Measurements from ENCODE around the gene DCPS. TPM values are rescaled to one million over a fixed set of nuclear protein-coding genes. Genes with fewer than 3 reads are reported as not detected.

The DCPS gene
- total RNA-seq, 1 experiment from 2014 or later, result 26.2 TPM

DNA sequence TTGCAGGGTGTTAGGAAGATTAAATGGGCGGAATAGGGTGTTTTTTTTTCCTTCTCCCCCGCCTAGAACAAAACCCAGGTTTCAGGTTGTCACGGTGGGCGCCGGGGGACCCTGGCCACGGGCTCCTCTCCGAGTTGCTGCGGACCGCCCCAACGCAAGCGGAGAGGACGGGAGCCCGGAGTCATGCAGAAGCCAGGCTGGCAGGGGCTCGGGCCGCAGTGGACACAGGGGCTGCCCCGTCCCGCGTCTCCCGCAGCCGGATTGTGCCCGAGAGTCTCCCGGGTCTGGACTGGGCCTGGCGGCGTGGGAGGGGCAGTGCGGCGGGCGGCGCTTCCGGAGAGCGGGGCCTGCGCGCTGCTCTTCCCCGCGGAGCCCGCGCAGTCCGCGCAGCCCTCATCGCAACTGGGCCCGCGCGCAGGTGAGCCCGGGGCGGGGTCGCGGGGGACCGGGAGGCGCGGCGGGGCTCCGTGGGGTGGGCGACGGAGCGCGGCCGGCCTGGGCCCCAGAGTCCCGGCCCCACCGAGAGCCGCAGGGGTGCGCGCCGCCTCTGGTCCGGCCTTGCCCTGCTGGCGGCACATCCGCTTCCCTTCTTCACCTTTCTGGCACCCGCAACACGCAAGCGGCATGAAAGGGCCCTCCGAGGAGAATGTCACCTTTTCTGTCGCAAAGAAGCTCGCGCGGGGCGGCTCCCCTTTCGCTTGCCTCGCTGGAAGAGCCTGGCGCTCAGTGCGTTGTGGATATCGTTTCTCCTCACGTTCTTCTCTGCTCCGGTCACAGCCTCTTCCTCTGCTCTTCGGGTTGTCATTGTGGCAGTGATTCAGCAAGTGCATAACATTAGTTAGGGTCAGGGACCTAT, 20.9 kb upstream of the DCPS start, which contains the start of gene TIRAP (continued):
- TF ChIP-seq, protein P1, sequence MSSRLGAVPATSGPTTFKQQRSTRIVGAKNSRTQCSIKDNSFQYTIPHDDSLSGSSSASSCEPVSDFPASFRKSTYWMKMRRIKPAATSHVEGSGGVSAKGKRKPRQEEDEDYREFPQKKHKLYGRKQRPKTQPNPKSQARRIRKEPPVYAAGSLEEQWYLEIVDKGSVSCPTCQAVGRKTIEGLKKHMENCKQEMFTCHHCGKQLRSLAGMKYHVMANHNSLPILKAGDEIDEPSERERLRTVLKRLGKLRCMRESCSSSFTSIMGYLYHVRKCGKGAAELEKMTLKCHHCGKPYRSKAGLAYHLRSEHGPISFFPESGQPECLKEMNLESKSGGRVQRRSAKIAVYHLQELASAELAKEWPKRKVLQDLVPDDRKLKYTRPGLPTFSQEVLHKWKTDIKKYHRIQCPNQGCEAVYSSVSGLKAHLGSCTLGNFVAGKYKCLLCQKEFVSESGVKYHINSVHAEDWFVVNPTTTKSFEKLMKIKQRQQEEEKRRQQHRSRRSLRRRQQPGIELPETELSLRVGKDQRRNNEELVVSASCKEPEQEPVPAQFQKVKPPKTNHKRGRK (CRISPR knock-in tag; IDR thresholded peaks at IDR 0.05; ENCODE audit: borderline replicate concordance), result no peak
- TF ChIP-seq GTF2I (CRISPR knock-in tag; conservative IDR thresholded peaks at IDR 0.05), result no peak
- no peak for TF ChIP-seq PRDM15 (CRISPR knock-in tag; IDR thresholded peaks at IDR 0.05)
- TF ChIP-seq GABPB1 (CRISPR knock-in tag; IDR thresholded peaks at IDR 0.05), result 0 out of 2 replicates have a peak, but pooled peaks have one; percentile 5
- 0 out of 2 replicates have a peak, but pooled peaks have one; percentile 27 for TF ChIP-seq ZNF425 (CRISPR knock-in tag; conservative IDR thresholded peaks at IDR 0.05)
- TF ChIP-seq, protein P2, sequence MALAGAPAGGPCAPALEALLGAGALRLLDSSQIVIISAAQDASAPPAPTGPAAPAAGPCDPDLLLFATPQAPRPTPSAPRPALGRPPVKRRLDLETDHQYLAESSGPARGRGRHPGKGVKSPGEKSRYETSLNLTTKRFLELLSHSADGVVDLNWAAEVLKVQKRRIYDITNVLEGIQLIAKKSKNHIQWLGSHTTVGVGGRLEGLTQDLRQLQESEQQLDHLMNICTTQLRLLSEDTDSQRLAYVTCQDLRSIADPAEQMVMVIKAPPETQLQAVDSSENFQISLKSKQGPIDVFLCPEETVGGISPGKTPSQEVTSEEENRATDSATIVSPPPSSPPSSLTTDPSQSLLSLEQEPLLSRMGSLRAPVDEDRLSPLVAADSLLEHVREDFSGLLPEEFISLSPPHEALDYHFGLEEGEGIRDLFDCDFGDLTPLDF (CRISPR knock-in tag; IDR thresholded peaks at IDR 0.05), result no peak

GRCh38 chr11:126284829-126285228, 19.0 kb upstream of the DCPS start:
- TF ChIP-seq, protein P3, sequence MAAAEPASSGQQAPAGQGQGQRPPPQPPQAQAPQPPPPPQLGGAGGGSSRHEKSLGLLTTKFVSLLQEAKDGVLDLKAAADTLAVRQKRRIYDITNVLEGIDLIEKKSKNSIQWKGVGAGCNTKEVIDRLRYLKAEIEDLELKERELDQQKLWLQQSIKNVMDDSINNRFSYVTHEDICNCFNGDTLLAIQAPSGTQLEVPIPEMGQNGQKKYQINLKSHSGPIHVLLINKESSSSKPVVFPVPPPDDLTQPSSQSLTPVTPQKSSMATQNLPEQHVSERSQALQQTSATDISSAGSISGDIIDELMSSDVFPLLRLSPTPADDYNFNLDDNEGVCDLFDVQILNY (CRISPR knock-in tag; IDR thresholded peaks at IDR 0.05), result no peak
- TF ChIP-seq ATF1 (CRISPR knock-in tag; IDR thresholded peaks at IDR 0.05) (no peak), ZNF232 (CRISPR knock-in tag; IDR thresholded peaks at IDR 0.05) (no peak), TEAD4 (CRISPR knock-in tag; IDR thresholded peaks at IDR 0.05) (no peak), MLX (CRISPR knock-in tag; IDR thresholded peaks at IDR 0.05) (no peak), ZNF121 (CRISPR knock-in tag; IDR thresholded peaks at IDR 0.05) (no peak), ZNF671 (CRISPR knock-in tag; IDR thresholded peaks at IDR 0.05) (no peak)
- TF ChIP-seq, protein P4, sequence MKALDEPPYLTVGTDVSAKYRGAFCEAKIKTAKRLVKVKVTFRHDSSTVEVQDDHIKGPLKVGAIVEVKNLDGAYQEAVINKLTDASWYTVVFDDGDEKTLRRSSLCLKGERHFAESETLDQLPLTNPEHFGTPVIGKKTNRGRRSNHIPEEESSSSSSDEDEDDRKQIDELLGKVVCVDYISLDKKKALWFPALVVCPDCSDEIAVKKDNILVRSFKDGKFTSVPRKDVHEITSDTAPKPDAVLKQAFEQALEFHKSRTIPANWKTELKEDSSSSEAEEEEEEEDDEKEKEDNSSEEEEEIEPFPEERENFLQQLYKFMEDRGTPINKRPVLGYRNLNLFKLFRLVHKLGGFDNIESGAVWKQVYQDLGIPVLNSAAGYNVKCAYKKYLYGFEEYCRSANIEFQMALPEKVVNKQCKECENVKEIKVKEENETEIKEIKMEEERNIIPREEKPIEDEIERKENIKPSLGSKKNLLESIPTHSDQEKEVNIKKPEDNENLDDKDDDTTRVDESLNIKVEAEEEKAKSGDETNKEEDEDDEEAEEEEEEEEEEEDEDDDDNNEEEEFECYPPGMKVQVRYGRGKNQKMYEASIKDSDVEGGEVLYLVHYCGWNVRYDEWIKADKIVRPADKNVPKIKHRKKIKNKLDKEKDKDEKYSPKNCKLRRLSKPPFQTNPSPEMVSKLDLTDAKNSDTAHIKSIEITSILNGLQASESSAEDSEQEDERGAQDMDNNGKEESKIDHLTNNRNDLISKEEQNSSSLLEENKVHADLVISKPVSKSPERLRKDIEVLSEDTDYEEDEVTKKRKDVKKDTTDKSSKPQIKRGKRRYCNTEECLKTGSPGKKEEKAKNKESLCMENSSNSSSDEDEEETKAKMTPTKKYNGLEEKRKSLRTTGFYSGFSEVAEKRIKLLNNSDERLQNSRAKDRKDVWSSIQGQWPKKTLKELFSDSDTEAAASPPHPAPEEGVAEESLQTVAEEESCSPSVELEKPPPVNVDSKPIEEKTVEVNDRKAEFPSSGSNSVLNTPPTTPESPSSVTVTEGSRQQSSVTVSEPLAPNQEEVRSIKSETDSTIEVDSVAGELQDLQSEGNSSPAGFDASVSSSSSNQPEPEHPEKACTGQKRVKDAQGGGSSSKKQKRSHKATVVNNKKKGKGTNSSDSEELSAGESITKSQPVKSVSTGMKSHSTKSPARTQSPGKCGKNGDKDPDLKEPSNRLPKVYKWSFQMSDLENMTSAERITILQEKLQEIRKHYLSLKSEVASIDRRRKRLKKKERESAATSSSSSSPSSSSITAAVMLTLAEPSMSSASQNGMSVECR (CRISPR knock-in tag; IDR thresholded peaks at IDR 0.05; ENCODE audit: borderline replicate concordance), result no peak
- TF ChIP-seq, protein P5, sequence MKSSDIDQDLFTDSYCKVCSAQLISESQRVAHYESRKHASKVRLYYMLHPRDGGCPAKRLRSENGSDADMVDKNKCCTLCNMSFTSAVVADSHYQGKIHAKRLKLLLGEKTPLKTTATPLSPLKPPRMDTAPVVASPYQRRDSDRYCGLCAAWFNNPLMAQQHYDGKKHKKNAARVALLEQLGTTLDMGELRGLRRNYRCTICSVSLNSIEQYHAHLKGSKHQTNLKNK (CRISPR knock-in tag; IDR thresholded peaks at IDR 0.05), result no peak
- no peak for DNase-seq (ENCODE audit: low spot score)
- H3K4me3 Mint-ChIP-seq, result no peak overlapping the region
- CTCF ChIA-PET, result no interaction called here
- POLR2A ChIA-PET, result no interaction called here
- peaks cover 30% of the 10 kb centered on the region for H3K27me3 Mint-ChIP-seq (ENCODE audit: low read depth)
- ATAC-seq, result no peak
- peaks cover 14% of the 10 kb centered on the region for H3K4me1 Mint-ChIP-seq
- H3K27ac Mint-ChIP-seq, result no peak overlapping the region
- no peaks in the 10 kb centered on the region for H3K36me3 Mint-ChIP-seq
- no peaks in the 10 kb centered on the region for H3K9me3 Mint-ChIP-seq
